NCI-H1436 (cell line): ENCODE results near the gene EPC2.
A peak's percentile ranks its signal among the peaks of the same experiment; 100 is the strongest.

Source experiments
- DNase-seq: peaks from one replicate; lab custom pipeline; 2025; lab: John Stamatoyannopoulos, UW

EPC2 gene, protein sequence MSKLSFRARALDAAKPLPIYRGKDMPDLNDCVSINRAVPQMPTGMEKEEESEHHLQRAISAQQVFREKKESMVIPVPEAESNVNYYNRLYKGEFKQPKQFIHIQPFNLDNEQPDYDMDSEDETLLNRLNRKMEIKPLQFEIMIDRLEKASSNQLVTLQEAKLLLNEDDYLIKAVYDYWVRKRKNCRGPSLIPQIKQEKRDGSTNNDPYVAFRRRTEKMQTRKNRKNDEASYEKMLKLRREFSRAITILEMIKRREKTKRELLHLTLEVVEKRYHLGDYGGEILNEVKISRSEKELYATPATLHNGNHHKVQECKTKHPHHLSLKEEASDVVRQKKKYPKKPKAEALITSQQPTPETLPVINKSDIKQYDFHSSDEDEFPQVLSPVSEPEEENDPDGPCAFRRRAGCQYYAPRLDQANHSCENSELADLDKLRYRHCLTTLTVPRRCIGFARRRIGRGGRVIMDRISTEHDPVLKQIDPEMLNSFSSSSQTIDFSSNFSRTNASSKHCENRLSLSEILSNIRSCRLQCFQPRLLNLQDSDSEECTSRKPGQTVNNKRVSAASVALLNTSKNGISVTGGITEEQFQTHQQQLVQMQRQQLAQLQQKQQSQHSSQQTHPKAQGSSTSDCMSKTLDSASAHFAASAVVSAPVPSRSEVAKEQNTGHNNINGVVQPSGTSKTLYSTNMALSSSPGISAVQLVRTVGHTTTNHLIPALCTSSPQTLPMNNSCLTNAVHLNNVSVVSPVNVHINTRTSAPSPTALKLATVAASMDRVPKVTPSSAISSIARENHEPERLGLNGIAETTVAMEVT

DNA sequence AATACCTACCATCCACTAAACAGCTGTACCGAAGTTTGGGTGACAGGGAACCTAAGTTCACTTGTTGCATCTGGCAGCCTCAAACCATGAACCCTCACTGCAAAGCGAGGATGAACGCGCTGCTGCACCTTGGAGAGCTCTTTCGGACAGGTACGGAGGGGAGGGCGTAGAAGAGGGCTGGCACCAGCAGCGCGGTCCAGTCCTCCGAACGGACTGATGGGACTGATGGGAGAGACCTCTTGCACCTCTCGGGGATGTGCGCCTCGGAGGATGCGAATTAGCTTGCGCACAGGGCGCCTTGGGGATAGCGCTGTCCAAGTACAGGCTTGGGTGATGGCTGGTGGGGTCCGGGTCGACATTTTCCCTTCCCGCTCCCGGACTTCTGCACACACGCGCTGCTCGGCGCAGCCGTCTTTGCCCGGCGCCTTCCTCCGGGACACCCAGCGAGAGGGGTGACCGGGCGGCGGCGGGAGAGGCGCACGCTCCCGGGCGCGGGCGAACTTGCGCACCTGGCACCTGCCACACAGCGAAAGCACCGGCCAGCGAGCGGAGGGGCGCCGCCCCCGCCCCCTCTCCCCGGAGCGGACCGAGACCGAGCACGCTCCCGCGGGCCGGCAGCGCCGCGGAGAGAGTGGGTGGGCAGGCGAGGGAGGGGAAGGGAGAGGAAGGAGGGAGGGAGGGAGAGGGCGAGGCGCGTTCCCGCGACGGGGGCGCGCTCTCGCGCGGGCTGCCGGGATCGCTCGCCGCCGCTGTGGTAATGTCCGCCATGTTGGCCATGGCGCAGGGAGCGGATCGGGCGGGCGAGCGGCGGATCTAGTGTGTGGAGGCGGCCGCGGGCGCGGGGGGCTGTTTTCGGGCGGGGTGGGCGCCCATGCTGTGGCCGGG is at the start of gene EPC2:
TSS of gene EPC2 (plus strand) at position 754 of the 885 bp plus-strand sequence. CDS start 267 bp downstream, outside the sequence.
- DNase-seq = peak; percentile 83

DNA sequence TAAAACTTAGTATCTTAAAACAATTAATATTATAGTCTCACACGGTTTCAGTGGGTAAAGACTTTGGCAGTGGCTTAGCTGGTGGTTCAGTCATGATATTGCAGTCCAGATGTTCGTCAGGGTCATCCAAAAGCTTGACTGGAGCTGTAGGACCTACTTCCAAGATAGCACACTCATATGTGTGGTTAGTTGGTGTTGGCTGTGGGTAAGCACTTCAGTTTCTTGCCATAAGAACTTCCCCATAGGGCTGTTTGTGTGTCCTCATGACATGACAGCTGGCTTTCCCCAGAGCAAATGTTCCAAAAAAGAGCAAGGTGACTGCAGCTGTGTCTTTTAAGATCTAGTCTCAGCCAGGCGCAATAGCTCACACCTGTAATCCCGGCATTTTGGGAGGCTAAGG is 48.5 kb upstream of the EPC2 start:
- no peak for DNase-seq

DNA sequence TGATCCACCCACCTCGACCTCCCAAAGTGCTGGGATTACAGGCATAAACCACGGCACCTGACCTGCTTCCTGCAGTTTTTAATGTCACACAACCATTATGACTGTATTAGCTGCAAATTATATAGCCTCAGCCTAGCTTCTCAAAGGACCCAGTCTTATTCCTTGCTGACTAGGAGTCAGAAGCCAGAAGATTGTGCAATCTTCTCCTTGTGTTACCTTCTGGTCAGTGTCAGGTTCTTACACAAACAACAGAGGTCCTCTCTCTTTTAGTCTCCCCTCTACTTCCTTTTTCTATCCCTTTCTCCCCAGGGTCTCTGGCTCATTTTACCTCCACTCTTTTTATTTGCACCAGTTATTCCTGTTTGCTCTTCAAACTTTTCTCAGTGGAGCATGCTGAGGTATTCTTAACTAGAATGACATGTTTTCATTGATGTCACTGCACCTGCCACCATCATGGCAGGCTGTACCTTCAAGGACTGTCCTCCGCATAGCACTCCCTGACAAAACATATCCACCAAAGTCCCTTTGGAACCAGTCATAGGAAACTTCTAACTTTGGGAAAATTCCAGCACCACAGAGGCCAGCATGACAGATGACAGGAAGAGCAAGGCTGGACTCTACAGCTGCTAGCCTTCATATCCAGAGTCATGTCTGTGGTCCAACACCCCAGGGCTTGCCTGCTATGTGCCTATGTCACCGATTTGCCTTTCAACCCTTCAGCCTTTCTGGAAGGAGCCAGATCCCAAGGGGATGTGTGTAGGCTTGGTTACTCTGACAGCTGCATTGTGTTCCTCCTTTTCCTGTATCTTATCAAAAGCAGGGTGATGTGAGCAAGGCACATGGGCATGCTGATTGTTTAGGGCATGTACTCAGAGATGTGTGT is 45.2 kb upstream of the EPC2 start:
- DNase-seq = no peak

DNA sequence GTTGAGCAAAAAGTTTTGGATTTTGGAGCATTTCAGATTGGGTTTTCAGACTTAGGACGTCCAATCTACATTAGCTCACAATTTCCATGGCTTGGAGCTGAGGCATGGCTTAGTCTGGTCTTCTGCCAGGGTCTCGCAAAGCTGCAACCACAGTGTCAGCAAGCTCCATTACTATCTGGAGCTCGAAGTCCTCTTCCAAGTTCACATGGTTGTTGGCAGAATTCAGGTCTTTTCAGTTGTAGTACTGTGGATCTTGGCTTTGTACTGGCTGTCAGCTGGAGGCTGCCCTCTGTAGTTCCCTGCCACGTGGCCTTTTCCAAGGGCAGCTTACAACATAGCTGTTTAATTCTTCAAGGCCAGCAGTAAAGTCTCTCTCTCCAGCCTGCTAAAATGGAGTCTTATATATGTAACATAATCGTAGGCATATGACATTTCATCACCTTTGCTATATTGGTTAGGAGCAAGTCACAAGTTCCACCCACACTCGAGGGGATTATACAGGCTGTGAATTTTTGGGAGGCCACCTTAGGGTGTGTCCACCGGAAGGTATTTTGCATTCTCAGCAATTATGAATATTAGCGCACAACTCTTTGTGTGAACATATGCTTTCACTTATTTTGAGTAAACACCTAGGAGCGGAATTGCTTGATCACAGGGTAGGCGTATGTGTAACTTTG is 41.5 kb upstream of the EPC2 start:
- no peak for DNase-seq

DNA sequence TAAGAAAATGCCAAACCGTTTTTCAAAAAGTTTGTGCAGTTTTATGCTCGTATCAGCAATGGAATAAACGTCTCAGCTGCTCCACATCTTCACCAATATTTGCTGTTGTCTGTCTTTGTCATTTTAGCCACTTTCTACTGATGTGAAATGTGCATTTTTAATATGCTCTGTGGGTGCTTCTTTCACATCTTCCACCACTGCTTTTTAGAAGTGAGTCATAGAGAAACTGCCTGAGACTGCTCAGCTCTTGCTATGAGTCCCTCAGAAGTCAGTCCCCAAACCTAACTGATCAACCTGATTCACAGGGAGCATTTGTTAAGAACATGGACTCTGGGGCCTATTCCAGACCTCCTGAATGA is 41.0 kb upstream of the EPC2 start:
- no peak for DNase-seq

DNA sequence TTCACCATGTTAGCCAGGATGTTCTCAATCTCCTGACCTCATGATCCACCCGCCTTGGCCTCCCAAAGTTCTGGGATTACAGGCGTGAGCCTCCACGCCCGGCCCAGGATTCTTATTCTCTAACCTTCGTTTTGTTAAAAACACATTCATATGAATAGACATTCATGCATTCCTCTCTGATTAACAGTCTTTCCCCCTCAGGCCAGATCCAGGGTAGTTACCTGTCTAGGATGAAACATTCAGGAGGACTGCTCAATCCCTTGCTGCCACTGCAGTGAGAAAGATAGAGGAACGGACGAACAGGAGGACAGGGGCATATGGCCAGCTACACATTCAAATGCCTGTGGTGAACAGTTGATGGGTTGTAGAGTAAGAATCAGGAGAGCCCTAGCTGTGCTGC is 39.6 kb upstream of the EPC2 start:
- DNase-seq = no peak

DNA sequence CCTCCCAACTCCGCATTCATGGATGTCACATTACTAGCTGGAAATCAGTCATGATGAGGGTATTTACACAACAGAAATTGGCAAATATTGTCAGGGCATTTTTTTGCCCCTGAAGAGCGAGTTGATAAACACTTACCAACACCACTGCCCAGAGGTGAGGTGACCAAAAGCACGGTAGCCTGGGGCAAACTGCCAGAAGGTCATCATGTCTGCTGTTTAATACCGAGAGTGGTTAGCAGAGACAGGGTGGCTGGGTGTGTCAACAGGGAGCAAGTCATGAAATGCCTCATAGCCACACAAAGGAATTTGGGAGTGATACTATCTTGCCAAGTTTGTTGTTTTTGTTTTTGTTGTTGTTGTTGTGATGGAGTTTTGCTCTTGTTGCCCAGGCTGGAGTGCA is 37.0 kb upstream of the EPC2 start:
- DNase-seq = no peak

DNA sequence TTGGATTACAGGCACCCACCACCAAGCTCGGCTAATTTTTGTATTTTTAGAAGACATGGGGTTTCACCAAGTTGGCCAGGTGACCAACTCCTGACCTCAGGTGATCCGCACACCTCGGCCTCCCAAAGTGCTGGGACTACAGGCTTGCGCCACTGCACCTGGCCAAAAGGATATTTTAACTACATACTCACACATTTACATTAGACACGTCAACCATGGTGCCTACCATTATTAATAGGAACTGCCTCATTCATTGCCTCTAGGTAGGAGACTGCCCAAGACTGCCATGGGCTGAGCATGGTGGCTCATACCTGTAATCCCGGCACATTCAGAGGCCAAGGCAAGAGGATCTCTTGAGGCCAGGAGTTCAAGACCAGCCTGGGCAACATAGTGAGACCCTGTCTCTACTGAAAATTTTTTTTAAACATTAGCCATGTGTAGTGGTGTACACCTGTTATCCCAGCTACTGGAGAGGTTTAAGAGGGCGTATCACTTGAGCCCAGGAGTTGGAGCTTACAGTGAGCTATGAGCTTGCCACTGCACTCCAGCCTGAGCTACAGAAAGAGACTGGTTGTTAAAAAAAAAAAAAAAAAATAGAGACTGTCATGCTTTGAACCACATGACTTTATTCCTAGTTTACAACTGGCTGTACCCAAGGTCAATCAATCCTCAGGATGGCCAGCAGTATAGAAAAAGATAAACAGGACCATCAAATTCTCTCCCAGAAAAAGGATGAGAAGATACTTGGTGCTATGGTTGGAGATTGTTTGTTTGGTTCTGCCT is 31.1 kb upstream of the EPC2 start:
- no peak for DNase-seq

DNA sequence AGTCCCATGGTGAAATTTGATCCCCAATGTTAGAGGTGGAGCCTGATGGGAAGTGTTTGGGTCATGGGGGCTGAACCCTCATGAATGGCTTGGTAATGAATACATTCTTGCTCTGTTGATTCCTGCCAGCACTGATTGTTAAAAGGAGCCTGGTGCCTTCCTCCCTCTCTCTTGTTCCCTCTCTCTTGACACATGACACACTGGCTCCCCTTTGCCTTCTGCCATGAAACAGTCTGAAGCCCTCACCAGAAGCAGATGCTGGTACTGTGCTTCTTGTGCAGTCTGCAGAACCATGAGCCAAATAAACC is 30.6 kb upstream of the EPC2 start:
- peak; percentile 17 for DNase-seq

DNA sequence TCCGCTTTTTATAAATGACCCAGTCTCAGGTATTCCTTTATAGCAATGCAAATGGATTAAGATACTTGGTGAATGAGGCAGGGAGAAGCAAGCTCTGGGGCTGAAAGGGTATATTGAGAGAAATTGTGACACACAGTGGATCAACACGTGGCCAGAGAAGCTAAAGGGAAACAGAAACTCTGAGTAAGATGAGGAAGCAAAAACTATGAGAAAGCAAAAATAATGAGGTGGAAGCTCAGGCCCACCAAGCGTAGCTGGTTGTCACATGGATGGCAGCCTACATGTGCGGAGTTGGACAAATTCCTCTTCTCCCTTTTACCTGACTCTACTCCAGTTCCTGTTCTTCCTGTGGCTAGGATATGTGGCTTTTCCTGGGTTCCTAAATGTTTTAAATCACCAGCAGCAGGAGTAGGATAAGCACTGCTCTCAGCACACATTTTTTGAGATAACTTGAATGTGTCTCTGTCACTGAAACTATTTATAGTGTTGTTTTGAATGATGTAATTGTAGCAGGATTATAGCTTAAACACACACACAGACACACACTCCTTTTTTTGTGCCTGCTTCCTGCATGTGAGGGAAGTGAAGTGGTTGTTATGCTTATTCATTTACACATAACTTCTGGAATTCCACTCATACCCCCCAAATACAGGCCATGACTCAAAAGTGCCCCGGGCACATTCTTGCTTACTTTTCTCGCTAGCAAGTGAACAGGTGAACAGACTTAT is 30.1 kb upstream of the EPC2 start:
- DNase-seq = no peak

DNA sequence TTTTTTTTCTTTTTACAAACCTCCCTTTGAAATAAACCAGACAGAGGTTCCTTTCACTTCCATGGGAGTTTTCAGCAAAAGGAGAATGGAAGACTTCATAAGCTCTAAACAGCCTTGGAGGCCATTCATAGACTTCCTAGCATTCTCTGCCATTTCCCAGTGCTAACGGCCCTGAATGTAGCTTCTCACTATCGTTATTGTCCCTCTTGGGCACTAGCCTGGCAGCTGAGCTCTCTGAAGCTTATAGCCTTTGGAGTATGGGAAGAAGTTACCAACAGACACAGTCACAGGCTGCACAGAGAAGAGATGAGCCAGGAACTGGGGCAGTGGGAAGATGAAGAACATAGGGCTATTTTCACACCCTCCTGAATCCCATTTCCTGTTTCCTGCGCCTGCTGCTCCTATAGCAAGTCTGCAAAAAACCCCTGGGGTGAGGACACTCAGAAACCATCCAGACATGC is 29.1 kb upstream of the EPC2 start:
- no peak for DNase-seq

DNA sequence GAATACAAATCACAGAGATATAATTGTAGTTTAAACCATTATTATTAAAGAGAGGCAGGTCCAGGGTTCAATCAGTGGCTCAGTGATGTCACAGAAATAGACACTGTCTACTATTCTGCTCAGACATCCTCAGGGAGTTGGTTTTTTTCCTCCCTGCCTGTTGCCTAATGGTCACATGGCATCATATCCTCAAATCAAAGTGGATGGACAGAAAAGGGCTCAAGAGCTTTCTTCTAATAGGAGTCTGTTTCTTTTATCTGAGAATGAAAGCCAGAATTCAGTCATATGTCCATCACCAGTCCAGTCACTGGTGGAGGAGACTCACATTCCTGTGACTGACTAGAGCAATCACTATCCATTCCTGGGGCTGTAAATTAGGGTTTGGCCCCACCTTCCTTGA is 27.9 kb upstream of the EPC2 start:
- no peak for DNase-seq

DNA sequence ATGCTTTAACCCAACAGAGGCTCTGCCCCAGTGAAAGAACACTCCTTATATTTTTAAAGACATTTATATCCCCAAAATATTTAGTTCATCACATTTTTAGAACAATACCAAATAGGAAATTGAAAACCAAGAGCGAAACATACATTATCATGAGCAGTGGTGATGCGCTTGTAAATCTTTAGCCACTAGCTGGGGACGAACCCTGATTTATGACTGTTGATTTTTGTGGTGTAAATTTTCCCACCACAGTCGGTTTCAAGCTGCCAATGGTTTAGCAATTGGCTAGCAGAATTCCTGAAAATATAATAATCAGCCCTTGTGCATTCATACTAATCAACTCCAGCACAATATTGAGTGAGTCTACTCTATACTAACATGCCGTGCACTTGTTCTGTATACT is 27.3 kb upstream of the EPC2 start:
- no peak for DNase-seq

DNA sequence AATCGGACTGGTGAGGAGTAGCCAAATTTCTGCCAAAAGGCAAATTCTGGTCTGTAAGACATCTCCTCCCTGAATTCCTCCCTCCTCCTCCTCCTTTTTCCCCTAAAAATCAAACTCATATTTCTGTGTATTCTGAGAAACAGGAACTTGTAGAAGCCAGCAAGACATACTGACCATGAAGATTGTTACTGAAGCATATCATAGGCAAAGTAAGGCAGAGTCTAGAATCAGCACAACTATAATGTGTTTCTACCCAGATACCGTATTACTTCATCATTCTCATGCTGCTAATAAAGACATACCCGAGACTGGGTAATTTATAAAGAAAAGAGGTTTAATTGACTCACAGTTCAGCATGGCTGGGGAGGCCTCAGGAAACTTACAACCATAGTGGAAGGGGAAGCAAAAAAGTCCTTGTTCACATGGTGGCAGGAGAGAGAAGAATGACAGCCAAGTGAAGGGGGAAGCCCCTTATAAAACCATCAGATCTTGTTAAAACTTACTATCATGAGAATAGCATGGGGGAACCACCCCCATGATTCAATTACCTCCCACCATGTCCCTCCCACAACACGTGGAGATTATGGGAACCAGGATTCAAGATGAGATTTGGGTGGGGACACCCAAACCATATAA is 24.9 kb upstream of the EPC2 start:
- DNase-seq = no peak

DNA sequence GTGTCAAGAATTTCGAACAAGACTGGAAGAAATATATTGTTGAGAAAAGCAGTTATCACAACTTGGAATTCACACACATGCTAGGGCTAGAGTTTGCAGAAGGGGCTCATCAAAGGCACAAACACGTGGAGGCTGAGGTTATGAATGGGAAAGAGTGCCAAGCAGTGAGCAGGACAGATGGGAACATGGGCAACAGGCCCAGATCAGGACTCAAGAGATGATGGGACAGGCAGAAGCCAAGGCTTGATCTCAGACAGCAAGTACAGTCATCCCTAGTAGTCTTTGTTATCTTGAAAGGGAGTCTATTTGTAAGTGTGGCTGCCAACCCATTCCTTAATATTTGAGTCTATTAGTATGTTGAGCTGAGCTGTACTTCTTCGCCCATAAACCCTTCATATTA is 22.2 kb upstream of the EPC2 start:
- no peak for DNase-seq

DNA sequence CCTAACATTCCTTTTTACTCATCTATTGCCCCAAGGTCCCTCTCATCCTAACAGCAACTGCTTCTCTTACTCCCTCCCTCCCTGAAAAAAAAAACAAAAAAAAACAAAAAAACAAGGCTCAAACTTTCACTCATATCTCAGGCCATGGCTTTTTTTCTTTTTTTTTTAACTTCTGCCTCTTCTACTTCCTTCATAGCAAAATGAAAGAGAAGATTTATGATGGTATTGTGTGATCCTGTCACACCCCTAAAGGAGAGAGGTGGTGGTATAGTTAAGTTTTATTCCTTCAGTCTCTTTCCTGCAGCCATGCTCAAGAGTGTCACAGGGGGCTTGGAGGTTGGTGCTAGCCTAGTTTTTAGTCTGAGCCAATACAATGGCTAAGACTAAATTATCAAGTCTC is 21.5 kb upstream of the EPC2 start:
- DNase-seq = no peak

DNA sequence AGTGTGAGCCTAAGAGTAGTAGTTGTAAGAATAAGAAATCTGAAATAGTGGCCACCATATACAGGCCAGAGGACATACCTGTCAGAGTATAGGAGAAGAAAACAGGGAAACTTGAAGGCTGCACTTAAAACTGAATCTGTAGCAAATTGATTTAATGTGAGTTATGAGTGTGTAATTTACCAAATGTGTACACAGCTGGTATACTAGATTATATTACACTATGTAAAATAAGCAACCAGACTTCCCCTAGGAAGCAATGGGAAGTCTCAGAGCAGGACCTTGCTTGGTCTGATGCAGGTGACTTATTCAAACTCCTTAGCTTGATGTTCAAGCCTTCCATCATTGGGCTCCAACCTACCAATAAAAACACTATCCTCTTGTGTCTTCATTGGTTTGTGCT is 17.3 kb upstream of the EPC2 start:
- peak; percentile 6 for DNase-seq

DNA sequence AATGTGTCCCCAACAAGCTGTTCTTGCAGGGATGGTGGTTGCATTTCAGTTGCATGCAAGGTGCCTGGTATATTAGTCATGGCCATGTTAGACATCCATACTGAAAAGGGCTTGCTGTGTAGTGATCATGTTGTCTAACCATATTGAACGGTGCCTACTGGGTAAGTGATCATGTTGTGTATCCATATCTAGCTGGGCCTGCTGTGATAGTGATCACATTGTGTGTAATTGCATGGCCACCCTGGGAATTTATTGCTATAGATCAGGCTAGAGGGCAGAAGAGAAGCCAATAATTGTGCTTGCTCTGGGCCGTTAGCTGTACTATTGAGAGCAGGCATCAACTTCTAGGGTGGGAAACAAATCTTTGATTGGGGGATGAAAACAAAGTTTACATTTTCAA is 9.8 kb upstream of the EPC2 start:
- no peak for DNase-seq

DNA sequence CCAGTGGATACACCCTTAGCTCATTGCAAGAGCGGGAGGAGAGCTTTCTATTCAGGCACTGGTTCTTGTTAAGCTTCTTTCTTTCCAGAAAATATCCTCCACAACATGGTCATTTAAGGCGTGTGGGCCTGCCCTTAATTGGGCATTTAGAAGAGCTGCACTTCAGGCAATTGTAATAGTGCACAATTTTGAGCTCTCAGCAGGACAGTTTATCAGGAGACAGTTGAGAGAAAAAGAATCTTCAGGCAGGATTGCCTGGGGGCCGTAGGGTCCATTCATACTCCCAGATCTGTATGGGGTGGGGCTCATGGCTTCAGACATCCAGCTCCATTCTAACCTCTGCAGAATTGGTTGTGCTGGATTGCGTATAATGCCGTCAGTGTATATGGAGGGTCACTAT is 6.0 kb upstream of the EPC2 start:
- DNase-seq = no peak
